GM23248 (cell line): ENCODE results near the gene GP1BA. TPM values are rescaled to one million over a fixed set of nuclear protein-coding genes. Genes with fewer than 3 reads are reported as not detected.

Source experiments
- DNase-seq: peaks from one replicate; pipeline ENCODE4 v3.0.0-alpha.2; 2015
- H2AFZ ChIP-seq: fragments of 200-600 bp; sonication (generic); 2 replicates; pipeline ENCODE4 v1.6.1; 2016; ENCODE audit warnings: antibody characterized with exemption
- H3F3A ChIP-seq: fragments of 200-600 bp; sonication (generic); 2 replicates; pipeline ENCODE4 v1.6.1; 2016; ENCODE audit warnings: mild to moderate bottlenecking, antibody characterized with exemption, mixed run types; ENCODE audit not compliant: insufficient read depth
- H3K27ac ChIP-seq: fragments of 200-600 bp; sonication (generic); 2 replicates; pipeline ENCODE4 v1.5.1; 2016; ENCODE audit warnings: mild to moderate bottlenecking
- H3K27me3 ChIP-seq: fragments of 200-600 bp; sonication (generic); replicated peaks from 2 replicates; pipeline ENCODE4 v1.6.1; 2016; ENCODE audit warnings: mild to moderate bottlenecking; ENCODE audit not compliant: insufficient read depth
- H3K36me3 ChIP-seq: fragments of 200-600 bp; sonication (generic); 2 replicates; pipeline ENCODE4 v1.6.1; 2016; ENCODE audit warnings: low read depth, mild to moderate bottlenecking
- H3K4me1 ChIP-seq: fragments of 200-600 bp; sonication (generic); 2 replicates; pipeline ENCODE4 v1.6.1; 2016; ENCODE audit warnings: mild to moderate bottlenecking; ENCODE audit not compliant: insufficient read depth
- H3K4me2 ChIP-seq: fragments of 200-600 bp; sonication (generic); one replicate; pipeline ENCODE4 v1.6.1; 2016; ENCODE audit warnings: mild to moderate bottlenecking; ENCODE audit not compliant: unreplicated experiment
- H3K4me3 ChIP-seq: fragments of 200-600 bp; sonication (generic); 2 replicates; pipeline ENCODE4 v1.5.1; 2016; ENCODE audit warnings: mild to moderate bottlenecking
- H3K79me2 ChIP-seq: fragments of 200-600 bp; sonication (generic); 2 replicates; pipeline ENCODE4 v1.6.1; 2016; ENCODE audit warnings: mild to moderate bottlenecking; ENCODE audit not compliant: insufficient read depth
- H3K9ac ChIP-seq: fragments of 200-600 bp; sonication (generic); 2 replicates; pipeline ENCODE4 v1.6.1; 2016; ENCODE audit warnings: mild to moderate bottlenecking
- H3K9me2 ChIP-seq: fragments of 200-600 bp; sonication (generic); 2 replicates; pipeline ENCODE4 v1.6.1; 2016; ENCODE audit warnings: mixed run types, mild to moderate bottlenecking, moderate library complexity; ENCODE audit not compliant: insufficient read depth
- H3K9me3 ChIP-seq: fragments of 200-600 bp; sonication (generic); one replicate; pipeline ENCODE4 v1.6.1; 2017; ENCODE audit warnings: low read depth
- H4K20me1 ChIP-seq: fragments of 200-600 bp; sonication (generic); 2 replicates; pipeline ENCODE4 v1.6.0; 2016; ENCODE audit not compliant: insufficient read depth
- EZH2 ChIP-seq: fragments of 200-600 bp; sonication (generic); IDR thresholded peaks from 2 replicates; pipeline ENCODE4 v1.6.1; 2018; ENCODE audit warnings: antibody characterized with exemption, mild to moderate bottlenecking; ENCODE audit not compliant: insufficient read depth, poor library complexity, severe bottlenecking
- EZH2phosphoT487 ChIP-seq: fragments of 200-600 bp; sonication (generic); IDR thresholded peaks from 2 replicates; pipeline ENCODE4 v1.6.1; 2018; ENCODE audit warnings: antibody characterized with exemption, moderate library complexity, mild to moderate bottlenecking, low read depth; ENCODE audit not compliant: insufficient read depth
- WGBS, 2 experiments: methylation state at CpG; one replicate each; pipeline ENCODE4 v1.1.6; 2015 to 2017; ENCODE audit warnings: low lambda C conversion rate in 2 of 2, low coverage in 1 of 2; ENCODE audit errors: missing lambda C conversion rate in 2 of 2; 5-methylcytosine and 5-hydroxymethylcytosine counted together
- in situ Hi-C: fragments of 300-500 bp; cut with MboI; formaldehyde crosslinking; loops from 2 replicates; pipeline ENCODE4 v1.15.0; 2020
- polyA plus RNA-seq: library from polyadenylated mRNA; unstranded; fragments of >200 nt; fragmentation: Nextera tagmentation; extraction: Ambion mirVana; gene quantifications from 2 replicates; pipeline ENCODE4 v1.2.1, GENCODE V29; 2016
- total RNA-seq: library from RNA; depleted of rRNA; stranded (reverse); fragments of >200 nt; shearing (Covaris generic); gene quantifications from 2 replicates; pipeline ENCODE4 v1.2.3, GENCODE V29; 2014

Gene GP1BA
- total and polyA plus RNA-seq, 2 experiments from 2014 or later: 0.18 TPM; not detected in 1

DNA sequence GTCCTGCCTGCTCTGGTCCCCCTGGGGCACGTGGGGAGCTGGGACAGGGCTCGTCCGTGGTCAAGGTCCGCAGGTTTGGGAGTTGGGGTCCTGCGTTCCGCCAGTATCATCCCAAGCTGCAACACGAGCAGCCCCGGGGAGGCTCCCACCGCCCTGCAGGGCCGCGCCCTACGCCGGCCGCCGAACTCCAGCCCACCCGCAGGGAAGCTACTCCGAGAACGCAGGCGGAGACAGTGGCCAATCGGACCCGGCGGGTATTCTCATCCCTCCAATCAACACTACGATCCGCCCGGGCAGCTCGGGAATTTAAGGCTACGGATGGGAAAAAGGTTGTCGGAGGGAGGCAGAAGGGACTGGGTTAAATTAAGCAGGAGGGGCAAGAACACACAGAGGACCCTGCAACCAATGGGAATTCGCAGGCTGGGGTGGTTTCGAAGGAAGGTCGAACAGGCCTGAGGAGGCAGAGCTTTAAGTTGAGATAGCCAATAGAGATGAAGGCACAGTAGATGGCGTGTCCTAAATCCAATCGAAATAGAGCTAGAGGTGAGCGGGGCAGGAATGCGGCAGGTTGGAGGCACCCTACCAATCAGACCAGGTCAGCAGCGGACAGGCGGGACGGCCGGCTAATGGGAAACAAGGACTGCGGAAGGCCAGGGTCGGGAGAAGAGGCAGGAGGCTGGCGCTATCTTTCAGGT, 34.9 kb downstream of the GP1BA start:
- peak overlapping the region; percentile 85 for H3K4me3 ChIP-seq
- H3K27me3 ChIP-seq: no peaks in the 10 kb centered on the region
- in situ Hi-C loops: no loop called here
- peak overlapping the region; percentile 96 for H3K4me2 ChIP-seq
- 0 out of 2 replicates have a peak overlapping the region, but pooled peaks have one; percentile 8 for H2AFZ ChIP-seq
- DNase-seq: peak; percentile 99
- WGBS, 2 experiments: 1 to 2% methylated on average over 40 to 41 of the region's 42 CpGs
- peaks cover 24% of the 10 kb centered on the region for H3K79me2 ChIP-seq
- H3F3A ChIP-seq: peaks cover 45% of the 10 kb centered on the region
- H4K20me1 ChIP-seq: no peaks in the 10 kb centered on the region
- no peaks in the 10 kb centered on the region for H3K36me3 ChIP-seq
- H3K27ac ChIP-seq: peak overlapping the region; percentile 96
- H3K9me2 ChIP-seq: no peaks in the 10 kb centered on the region
- peak overlapping the region; percentile 91 for H3K9ac ChIP-seq
- peaks cover 24% of the 10 kb centered on the region for H3K4me1 ChIP-seq
- no peak for TF ChIP-seq EZH2
- no peak for TF ChIP-seq EZH2phosphoT487
- H3K9me3 ChIP-seq: no peaks in the 10 kb centered on the region

DNA sequence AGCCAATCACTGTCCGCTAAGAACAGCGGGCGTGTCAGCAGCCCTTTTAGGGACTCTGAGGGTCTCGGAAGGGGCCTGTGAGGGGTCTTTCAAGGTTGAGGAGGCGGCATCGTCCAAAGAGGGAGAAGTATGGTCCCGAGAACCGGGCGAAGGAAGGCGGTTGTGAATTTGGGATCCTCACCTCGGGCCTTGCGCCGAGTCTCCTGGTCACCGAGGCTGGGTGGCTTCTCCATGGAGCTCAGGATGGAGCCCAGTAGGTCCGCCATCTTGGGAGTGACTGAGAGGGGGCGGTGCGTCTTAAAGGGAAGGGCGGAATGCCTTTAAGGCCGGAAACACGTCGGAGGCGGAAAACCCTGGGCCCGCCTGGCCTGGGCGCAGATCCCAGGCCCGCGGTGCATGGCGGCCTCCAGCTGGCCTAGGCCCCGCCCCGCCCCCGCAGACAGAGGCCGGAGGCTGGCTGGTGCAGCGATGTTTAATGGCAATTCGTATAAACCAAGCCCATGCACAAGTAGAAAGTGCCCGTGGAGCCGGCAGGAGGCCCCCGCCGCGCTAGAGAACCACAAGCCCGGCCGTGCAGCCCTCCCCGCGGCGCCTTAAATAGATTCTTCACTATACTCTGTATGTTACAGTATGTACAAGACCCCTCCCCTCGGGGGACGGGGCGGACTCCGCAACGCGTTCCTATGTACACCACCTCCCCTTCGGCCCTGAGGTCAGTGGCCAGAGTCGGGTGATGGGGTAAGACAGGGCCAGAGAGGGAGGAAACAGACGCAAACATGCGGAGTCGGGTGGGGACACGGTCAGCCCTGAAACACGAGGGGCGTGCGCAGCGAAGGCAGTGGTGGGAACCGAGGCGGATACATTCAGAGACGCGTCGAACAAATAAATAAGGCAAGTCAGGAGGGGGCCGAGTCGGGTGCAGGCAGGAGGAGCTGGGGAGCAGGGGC, 35.7 kb downstream of the GP1BA start, which contains the start of gene SPAG7:
TSS of gene SPAG7 (minus strand) at position 279 of the 947 bp plus-strand sequence. CDS start at position 266, 13 bp downstream.
- WGBS, 2 experiments: 3 to 4% methylated on average over 62 to 66 of the region's 66 CpGs
- peaks cover 24% of the 10 kb centered on the region for H3K4me1 ChIP-seq
- H4K20me1 ChIP-seq: no peaks in the 10 kb centered on the region
- no peaks in the 10 kb centered on the region for H3K27me3 ChIP-seq
- peak within 1 kb of the TSS; percentile 55 for H2AFZ ChIP-seq
- in situ Hi-C loops: no loop called here
- TF ChIP-seq EZH2phosphoT487 (no peak), EZH2 (no peak)
- H3F3A ChIP-seq: peaks cover 45% of the 10 kb centered on the region
- peak within 1 kb of the TSS; percentile 96 for H3K27ac ChIP-seq
- no peaks in the 10 kb centered on the region for H3K9me2 ChIP-seq
- peak within 1 kb of the TSS; percentile 85 for H3K4me3 ChIP-seq
- no peaks in the 10 kb centered on the region for H3K36me3 ChIP-seq
- H3K4me2 ChIP-seq: peak within 1 kb of the TSS; percentile 96
- peak; percentile 97 for DNase-seq
- H3K79me2 ChIP-seq: peaks cover 24% of the 10 kb centered on the region
- peak within 1 kb of the TSS; percentile 91 for H3K9ac ChIP-seq
- H3K9me3 ChIP-seq: no peaks in the 10 kb centered on the region

DNA sequence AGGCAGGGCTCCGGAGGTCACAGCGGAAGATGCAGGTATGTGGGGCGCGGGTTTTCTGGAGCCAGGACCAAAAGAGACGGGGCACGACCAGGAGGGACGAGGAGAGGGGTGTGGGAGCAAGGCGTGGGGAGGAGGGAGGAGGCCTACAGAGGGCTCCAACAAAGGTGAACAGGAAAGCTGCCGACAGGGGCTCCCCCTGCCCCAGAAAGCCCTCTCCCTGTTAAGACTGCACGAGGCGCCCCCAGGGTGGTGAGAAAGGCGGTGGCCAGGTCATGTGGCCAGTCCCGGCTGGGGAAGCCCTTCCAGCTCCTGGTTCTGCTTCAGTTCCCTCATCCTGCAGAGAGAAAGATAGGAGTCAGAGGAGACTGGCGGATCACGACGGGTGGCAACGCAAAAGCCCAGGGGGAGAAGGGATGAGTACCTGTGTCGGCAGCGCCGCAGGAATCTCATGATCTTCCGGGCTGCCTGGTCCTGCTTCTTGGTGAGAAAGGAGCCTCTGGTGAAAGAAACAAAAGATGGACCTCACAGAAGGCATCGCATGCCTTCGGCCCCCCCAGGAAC, 36.5 kb downstream of the GP1BA start:
- no peaks in the 10 kb centered on the region for H3K9me3 ChIP-seq
- peak overlapping the region; percentile 85 for H3K4me3 ChIP-seq
- H4K20me1 ChIP-seq: no peaks in the 10 kb centered on the region
- H3K36me3 ChIP-seq: no peaks in the 10 kb centered on the region
- H3K9me2 ChIP-seq: no peaks in the 10 kb centered on the region
- peaks cover 45% of the 10 kb centered on the region for H3F3A ChIP-seq
- in situ Hi-C loops: no loop called here
- H3K27ac ChIP-seq: peak overlapping the region; percentile 96
- H2AFZ ChIP-seq: 0 out of 2 replicates have a peak overlapping the region, but pooled peaks have one; percentile 43
- H3K27me3 ChIP-seq: no peaks in the 10 kb centered on the region
- peaks cover 24% of the 10 kb centered on the region for H3K4me1 ChIP-seq
- peak; percentile 37 for DNase-seq
- 46 to 52% methylated on average over 21 to 23 of the region's 23 CpGs for WGBS, 2 experiments
- H3K4me2 ChIP-seq: peak overlapping the region; percentile 87
- H3K9ac ChIP-seq: peak overlapping the region; percentile 91
- peaks cover 24% of the 10 kb centered on the region for H3K79me2 ChIP-seq
- TF ChIP-seq EZH2 (no peak), EZH2phosphoT487 (no peak)

DNA sequence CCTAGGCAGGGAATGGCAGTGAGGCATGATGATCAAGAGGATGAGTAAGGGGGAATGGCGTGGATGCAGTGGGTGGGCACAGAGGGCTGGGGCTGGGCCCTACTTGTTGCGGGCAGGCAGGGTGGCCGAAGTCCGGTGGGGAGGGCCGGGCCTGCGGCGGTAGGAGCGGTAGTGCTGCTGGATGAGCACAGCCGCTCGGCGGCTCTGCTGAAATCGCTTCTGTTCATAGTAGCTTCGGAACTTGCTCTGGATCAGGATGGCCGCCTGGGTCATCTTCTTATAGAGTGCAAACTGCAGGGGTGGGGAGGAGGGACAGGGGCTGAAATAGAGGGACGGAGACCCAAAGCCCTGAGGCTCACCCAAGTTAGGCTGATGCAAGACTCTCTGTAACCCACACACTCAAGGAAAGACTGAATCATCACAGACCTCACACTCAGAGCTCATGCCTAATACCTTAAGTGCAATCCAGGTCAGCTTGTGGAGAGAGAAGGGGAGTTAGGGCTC, 37.0 kb downstream of the GP1BA start:
- Histone ChIP-seq H3F3A (peaks cover 45% of the 10 kb centered on the region), H3K79me2 (peaks cover 19% of the 10 kb centered on the region), H3K36me3 (no peaks in the 10 kb centered on the region), H3K27me3 (no peaks in the 10 kb centered on the region), H3K4me3 (peak overlapping the region; percentile 85), H2AFZ (no peak overlapping the region), H3K27ac (peak overlapping the region; percentile 96), H3K9me3 (no peaks in the 10 kb centered on the region), H3K4me2 (peak overlapping the region; percentile 87), H3K9me2 (no peaks in the 10 kb centered on the region), H3K4me1 (peaks cover 24% of the 10 kb centered on the region), H3K9ac (peak overlapping the region; percentile 91), H4K20me1 (no peaks in the 10 kb centered on the region)
- 79 to 81% methylated on average over 11 to 15 of the region's 15 CpGs for WGBS, 2 experiments
- peak; percentile 93 for DNase-seq
- TF ChIP-seq EZH2phosphoT487 (no peak), EZH2 (no peak)
- in situ Hi-C loops: no loop called here
